HepG2 (cell line): ENCODE data around the gene NDE1. TPM values are rescaled to one million over a fixed set of nuclear protein-coding genes. Genes with fewer than 3 reads are reported as not detected.

Experiments used
- ATAC-seq: fragments of 200-7000 bp; cut with Tn5 transposase; 3 replicates; pipeline ENCODE4 v1.9.1; 2020; ENCODE audit warnings: mild to moderate bottlenecking, moderate library complexity
- BruUV-seq: library from RNA; stranded (reverse); fragments of 400-500 nt; replicated peaks from 2 replicates; lab custom pipeline; 2021; lab: Mats Ljungman, UMichigan
- CTCF ChIA-PET: fragments of 300-600 bp; formaldehyde crosslinking; extraction: SDS; loops from one replicate; lab custom pipeline; 2021; ENCODE audit warnings: low total read pairs, inconsistent platforms, low intra/inter-chr PET ratio; lab: Yijun Ruan, JAX
- POLR2A ChIA-PET: fragments of 350-600 bp; sonication (Branson Sonifier 250); formaldehyde crosslinking; loops from one replicate; lab custom pipeline; 2020; ENCODE audit warnings: antibody characterized with exemption, inconsistent platforms; lab: Yijun Ruan, JAX
- DNase-seq: peaks from one replicate; pipeline ENCODE4 v3.0.0-alpha.2; 2015; ENCODE audit warnings: low spot score
- FAIRE-seq: peaks from 3 replicates; lab custom pipeline; 2011; peaks lifted over from hg19 to GRCh38; lab: Jason Lieb, UNC
- H2AFZ ChIP-seq: one replicate; pipeline ENCODE4 v1.6.1; 2011; ENCODE audit warnings: low read length, inconsistent platforms
- H3K27ac ChIP-seq: fragments of 300-600 bp; 3 replicates; pipeline ENCODE4 v1.8.0; 2011; ENCODE audit warnings: mixed run types, mild to moderate bottlenecking, mixed read lengths, low read length, inconsistent platforms; ENCODE audit not compliant: insufficient read depth; ENCODE audit errors: extremely low read length
- H3K27me3 ChIP-seq, 2 experiments: fragments of 200-600 bp in 1 of 2; 2 replicates in 1 of 2; 3 replicates in 1 of 2; pipeline versions ENCODE4 v1.6.0 to v1.8.0; 2011; ENCODE audit warnings: low read length in 2 of 2, mild to moderate bottlenecking in 2 of 2, moderate library complexity in 2 of 2, inconsistent platforms in 1 of 2; ENCODE audit not compliant: insufficient read depth in 2 of 2, control insufficient read depth in 1 of 2
- H3K36me3 ChIP-seq, 2 experiments: fragments of 200-600 bp in 1 of 2; replicated peaks in 1 of 2; 2 replicates in 1 of 2; 3 replicates in 1 of 2; pipeline versions ENCODE4 v1.5.1 to v1.8.0; 2011; ENCODE audit warnings: low read length in 2 of 2, inconsistent platforms in 1 of 2; ENCODE audit not compliant: insufficient read depth in 2 of 2, control insufficient read depth in 1 of 2
- H3K4me1 ChIP-seq: 2 replicates; pipeline ENCODE4 v1.5.1; 2012; ENCODE audit warnings: low read length, inconsistent platforms; ENCODE audit not compliant: insufficient read depth
- H3K4me2 ChIP-seq: 2 replicates; pipeline ENCODE4 v1.6.0; 2011; ENCODE audit warnings: low read depth, low read length, inconsistent platforms
- H3K4me3 ChIP-seq, 3 experiments: fragments of 200-600 bp in 1 of 3; sonication (generic), shearing (Covaris generic) in 1 of 3; replicated peaks in 1 of 3; 2 replicates each; pipeline ENCODE4 v1.5.1; 2011 to 2016; ENCODE audit warnings: low read length in 3 of 3, inconsistent platforms in 2 of 3, low read depth in 2 of 3, mild to moderate bottlenecking in 2 of 3, control low read depth in 1 of 3, mixed read lengths in 1 of 3; ENCODE audit not compliant: insufficient read depth in 1 of 3
- H3K79me2 ChIP-seq: one replicate; pipeline ENCODE4 v1.6.1; 2011; ENCODE audit warnings: low read length, inconsistent platforms; ENCODE audit not compliant: insufficient read depth
- H3K9ac ChIP-seq: 2 replicates; pipeline ENCODE4 v1.6.0; 2011; ENCODE audit warnings: mild to moderate bottlenecking, low read depth, low read length, inconsistent platforms; ENCODE audit not compliant: insufficient read depth
- H3K9me3 ChIP-seq: 2 replicates; pipeline ENCODE4 v1.5.1; 2012; ENCODE audit warnings: mild to moderate bottlenecking, low read length
- H4K20me1 ChIP-seq: 2 replicates; pipeline ENCODE4 v1.6.0; 2011; ENCODE audit warnings: inconsistent platforms, mild to moderate bottlenecking, low read length, moderate library complexity; ENCODE audit not compliant: insufficient read depth
- PLRG1 ChIP-seq: fragments of 450-650 bp; conservative IDR thresholded peaks from 2 replicates; pipeline ENCODE4 v1.6.1; 2016
- RBM22 ChIP-seq: fragments of 200-400 bp; formaldehyde crosslinking; optimal IDR thresholded peaks from 2 replicates; pipeline ENCODE3; 2017; ENCODE audit warnings: mild to moderate bottlenecking, low read length, moderate library complexity
- SP4 ChIP-seq: sonication (generic); formaldehyde crosslinking; IDR thresholded peaks from 2 replicates; pipeline ENCODE4 v1.8.1; 2023; ENCODE audit warnings: mild to moderate bottlenecking, missing genetic modification reagents
- SRF ChIP-seq: IDR thresholded peaks from 2 replicates; pipeline ENCODE4 v1.6.1; 2011; ENCODE audit warnings: mild to moderate bottlenecking, low read depth, low read length, moderate library complexity
- ZFP1 ChIP-seq: IDR thresholded peaks from 2 replicates; pipeline ENCODE4 v1.6.1; 2016
- ZMYM3 ChIP-seq: sonication (generic); formaldehyde crosslinking; IDR thresholded peaks from 2 replicates; pipeline ENCODE4 v1.5.1; 2020; ENCODE audit warnings: mild to moderate bottlenecking, missing genetic modification reagents
- ZNF598 ChIP-seq: sonication (generic); formaldehyde crosslinking; IDR thresholded peaks from 2 replicates; pipeline ENCODE4 v1.5.1; 2020; ENCODE audit warnings: mild to moderate bottlenecking, missing genetic modification reagents, borderline replicate concordance
- ZNF629 ChIP-seq: sonication (generic); formaldehyde crosslinking; conservative IDR thresholded peaks from 2 replicates; pipeline ENCODE4 v1.5.0; 2020; ENCODE audit warnings: missing genetic modification reagents
- ZNF790 ChIP-seq: sonication (generic); formaldehyde crosslinking; IDR thresholded peaks from 2 replicates; pipeline ENCODE4 v1.8.0; 2022; ENCODE audit warnings: missing genetic modification reagents, mild to moderate bottlenecking, borderline replicate concordance
- WGBS: methylation state at CpG from one replicate; pipeline ENCODE4 v1.1.6; 2017; ENCODE audit warnings: low lambda C conversion rate; 5-methylcytosine and 5-hydroxymethylcytosine counted together
- in situ Hi-C: cut with HindIII; loops from 2 replicates; pipeline ENCODE4 v1.10.0; 2017; ENCODE audit warnings: low pct_unique_long_range_greater_than_20kb; ENCODE audit not compliant: extremely low pct_ligation_motif_present
- intact Hi-C: fragments of 100-400 bp; cut with micrococcal nuclease; formaldehyde crosslinking; loops from one replicate; pipeline ENCODE4 v1.10.0; 2022; ENCODE audit not compliant: unreplicated experiment
- polyA plus RNA-seq, 8 experiments: library from polyadenylated mRNA; depleted of rRNA in 3 of 8; stranded (reverse) in 7 of 8; unstranded in 1 of 8; fragments of >200 nt; fragmentation: Illumina TruSeq in 4 of 8; extraction: Trizol in 4 of 8; gene quantifications; 2 replicates each; pipeline versions ENCODE4 v1.2.1 to v1.2.3, GENCODE V29; 2011 to 2016; ENCODE audit warnings: low read depth in 4 of 8, missing spikeins in 1 of 8, mixed read lengths in 1 of 8; ENCODE audit not compliant: insufficient read depth in 1 of 8
- total RNA-seq, 5 experiments: library from RNA; depleted of rRNA; stranded (reverse); fragments of >200 nt; fragmentation: Illumina TruSeq; extraction: Trizol; gene quantifications; 2 replicates each; pipeline ENCODE4 v1.2.3, GENCODE V29; 2016; ENCODE audit warnings: low read depth in 1 of 5
- TF ChIP-seq, protein P1 (sequence below): sonication (generic); formaldehyde crosslinking; IDR thresholded peaks from 2 replicates; pipeline ENCODE4 v1.8.0; 2022; ENCODE audit warnings: mild to moderate bottlenecking, missing genetic modification reagents, moderate library complexity
- TF ChIP-seq, protein P2 (sequence below): sonication (generic); formaldehyde crosslinking; IDR thresholded peaks from 2 replicates; pipeline ENCODE4 v1.4.0; 2020; ENCODE audit warnings: missing genetic modification reagents
- TF ChIP-seq, protein P3 (sequence below): sonication (generic); formaldehyde crosslinking; IDR thresholded peaks from 2 replicates; pipeline ENCODE4 v1.4.0; 2020; ENCODE audit warnings: missing genetic modification reagents

Gene NDE1
- total and polyA plus RNA-seq, 2 of the 13 experiments (the other 11 are each of a cell fraction or from before 2014, with no cell fraction given) = 40.9 to 72.5 TPM

DNA sequence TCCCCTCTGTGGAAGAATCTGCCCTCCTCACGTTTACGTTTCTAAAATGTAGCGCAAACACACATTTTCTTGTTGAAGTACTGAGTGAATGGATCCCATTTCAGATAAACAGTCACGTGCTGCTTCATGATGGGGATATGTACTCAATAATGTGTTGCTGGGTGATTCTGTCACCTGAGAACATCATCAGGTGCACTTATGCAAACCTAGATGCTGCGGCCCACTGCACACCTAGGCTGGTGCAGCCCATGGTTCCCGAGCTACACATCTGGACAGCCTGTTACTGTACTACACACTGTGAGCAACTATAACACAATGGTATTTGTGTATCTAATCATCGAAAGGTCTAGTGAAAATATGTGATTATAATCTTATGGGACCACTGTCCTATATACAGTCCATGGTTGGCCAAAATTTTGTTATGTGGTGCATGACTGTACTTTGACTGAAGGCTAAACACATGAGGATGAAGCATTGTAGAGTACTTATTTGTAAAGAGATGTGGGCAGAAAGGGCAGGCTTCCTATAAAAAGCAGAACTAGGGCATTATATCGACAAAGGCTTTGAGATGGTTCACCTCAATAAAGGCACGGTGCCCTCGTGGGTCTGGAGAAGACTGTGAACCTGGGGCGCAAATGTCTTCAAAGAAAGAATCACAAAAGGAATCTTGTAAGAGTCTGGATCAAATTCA, 33.4 kb upstream of the NDE1 start:
- H2AFZ ChIP-seq = no peak overlapping the region
- in situ Hi-C loops = no loop called here
- H3K36me3 ChIP-seq = peaks cover 37 to 73% of the 10 kb centered on the region in 2 experiments
- DNase-seq (no peak), ATAC-seq (no peak), FAIRE-seq (no peak)
- CTCF ChIA-PET = no interaction called here
- no TSS peak for BruUV-seq
- no peaks in the 10 kb centered on the region for H3K79me2 ChIP-seq
- no peaks in the 10 kb centered on the region for H3K27me3 ChIP-seq
- intact Hi-C loops = no loop called here
- no peaks in the 10 kb centered on the region for H4K20me1 ChIP-seq
- POLR2A ChIA-PET = interaction anchor here (3.0 kb wide), 1 partner anchor 25 kb away, joined by 23 read pairs; the partner anchor contains the start of gene MARF1
- peak overlapping the region; percentile 69 for H3K27ac ChIP-seq
- peaks cover 42% of the 10 kb centered on the region for H3K4me1 ChIP-seq
- no peak overlapping the region for H3K4me3 ChIP-seq
- no peak overlapping the region for H3K9ac ChIP-seq
- TF ChIP-seq ZNF598 (CRISPR knock-in tag) = 0 out of 2 replicates have a peak, but pooled peaks have one; percentile 51
- no peak for TF ChIP-seq RBM22
- TF ChIP-seq, protein P1, sequence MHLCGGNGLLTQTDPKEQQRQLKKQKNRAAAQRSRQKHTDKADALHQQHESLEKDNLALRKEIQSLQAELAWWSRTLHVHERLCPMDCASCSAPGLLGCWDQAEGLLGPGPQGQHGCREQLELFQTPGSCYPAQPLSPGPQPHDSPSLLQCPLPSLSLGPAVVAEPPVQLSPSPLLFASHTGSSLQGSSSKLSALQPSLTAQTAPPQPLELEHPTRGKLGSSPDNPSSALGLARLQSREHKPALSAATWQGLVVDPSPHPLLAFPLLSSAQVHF (CRISPR knock-in tag) = 0 out of 2 replicates have a peak, but pooled peaks have one; percentile 27
- TF ChIP-seq ZFP1 = no peak
- H3K4me2 ChIP-seq = no peak overlapping the region
- no peaks in the 10 kb centered on the region for H3K9me3 ChIP-seq
- 95% methylated on average over 11 of the region's 11 CpGs for WGBS

DNA sequence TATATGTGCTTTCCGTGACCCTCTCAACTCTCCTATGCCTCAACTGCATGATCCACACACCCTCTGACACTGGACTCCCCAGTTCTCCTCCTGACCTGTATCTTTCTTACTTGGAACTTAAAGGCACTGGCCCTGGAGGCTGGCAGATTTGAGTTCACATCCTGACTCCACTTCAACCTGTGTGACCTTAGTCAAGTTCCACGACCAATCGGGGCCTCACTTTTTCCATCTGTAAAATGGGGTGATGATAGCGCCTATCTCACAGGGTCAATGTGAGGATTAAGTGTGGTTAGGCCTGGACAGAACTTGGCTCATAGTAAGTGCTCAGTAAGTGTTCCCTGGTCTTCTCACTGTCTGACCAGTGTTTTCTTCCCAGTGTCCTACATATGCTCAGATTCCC, 32.1 kb upstream of the NDE1 start:
- H3K4me1 ChIP-seq = peaks cover 30% of the 10 kb centered on the region
- no peaks in the 10 kb centered on the region for H3K9me3 ChIP-seq
- in situ Hi-C loops (no loop called here), intact Hi-C loops (no loop called here)
- no peak for DNase-seq
- POLR2A ChIA-PET = no interaction called here
- no peak for ATAC-seq
- H4K20me1 ChIP-seq = no peaks in the 10 kb centered on the region
- no peaks in the 10 kb centered on the region for H3K27me3 ChIP-seq
- WGBS = 92% methylated on average over 4 of the region's 4 CpGs
- no peaks in the 10 kb centered on the region for H3K79me2 ChIP-seq
- no peak overlapping the region for H3K9ac ChIP-seq
- no peak overlapping the region for H2AFZ ChIP-seq
- no TSS peak for BruUV-seq
- no peak overlapping the region for H3K4me2 ChIP-seq
- no peak overlapping the region for H3K4me3 ChIP-seq
- H3K36me3 ChIP-seq = peaks cover 43 to 75% of the 10 kb centered on the region in 2 experiments
- CTCF ChIA-PET = no interaction called here
- no peak overlapping the region for H3K27ac ChIP-seq
- no peak for FAIRE-seq
- TF ChIP-seq, protein P2, sequence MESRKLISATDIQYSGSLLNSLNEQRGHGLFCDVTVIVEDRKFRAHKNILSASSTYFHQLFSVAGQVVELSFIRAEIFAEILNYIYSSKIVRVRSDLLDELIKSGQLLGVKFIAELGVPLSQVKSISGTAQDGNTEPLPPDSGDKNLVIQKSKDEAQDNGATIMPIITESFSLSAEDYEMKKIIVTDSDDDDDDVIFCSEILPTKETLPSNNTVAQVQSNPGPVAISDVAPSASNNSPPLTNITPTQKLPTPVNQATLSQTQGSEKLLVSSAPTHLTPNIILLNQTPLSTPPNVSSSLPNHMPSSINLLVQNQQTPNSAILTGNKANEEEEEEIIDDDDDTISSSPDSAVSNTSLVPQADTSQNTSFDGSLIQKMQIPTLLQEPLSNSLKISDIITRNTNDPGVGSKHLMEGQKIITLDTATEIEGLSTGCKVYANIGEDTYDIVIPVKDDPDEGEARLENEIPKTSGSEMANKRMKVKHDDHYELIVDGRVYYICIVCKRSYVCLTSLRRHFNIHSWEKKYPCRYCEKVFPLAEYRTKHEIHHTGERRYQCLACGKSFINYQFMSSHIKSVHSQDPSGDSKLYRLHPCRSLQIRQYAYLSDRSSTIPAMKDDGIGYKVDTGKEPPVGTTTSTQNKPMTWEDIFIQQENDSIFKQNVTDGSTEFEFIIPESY (CRISPR knock-in tag) = 0 out of 2 replicates have a peak, but pooled peaks have one; percentile 42
- TF ChIP-seq SRF (no peak), ZNF629 (CRISPR knock-in tag) (peak; percentile 92), ZNF790 (CRISPR knock-in tag) (0 out of 2 replicates have a peak, but pooled peaks have one; percentile 29), SP4 (CRISPR knock-in tag) (0 out of 2 replicates have a peak, but pooled peaks have one; percentile 30), ZMYM3 (CRISPR knock-in tag) (peak; percentile 72), PLRG1 (no peak)
- TF ChIP-seq, protein P3, sequence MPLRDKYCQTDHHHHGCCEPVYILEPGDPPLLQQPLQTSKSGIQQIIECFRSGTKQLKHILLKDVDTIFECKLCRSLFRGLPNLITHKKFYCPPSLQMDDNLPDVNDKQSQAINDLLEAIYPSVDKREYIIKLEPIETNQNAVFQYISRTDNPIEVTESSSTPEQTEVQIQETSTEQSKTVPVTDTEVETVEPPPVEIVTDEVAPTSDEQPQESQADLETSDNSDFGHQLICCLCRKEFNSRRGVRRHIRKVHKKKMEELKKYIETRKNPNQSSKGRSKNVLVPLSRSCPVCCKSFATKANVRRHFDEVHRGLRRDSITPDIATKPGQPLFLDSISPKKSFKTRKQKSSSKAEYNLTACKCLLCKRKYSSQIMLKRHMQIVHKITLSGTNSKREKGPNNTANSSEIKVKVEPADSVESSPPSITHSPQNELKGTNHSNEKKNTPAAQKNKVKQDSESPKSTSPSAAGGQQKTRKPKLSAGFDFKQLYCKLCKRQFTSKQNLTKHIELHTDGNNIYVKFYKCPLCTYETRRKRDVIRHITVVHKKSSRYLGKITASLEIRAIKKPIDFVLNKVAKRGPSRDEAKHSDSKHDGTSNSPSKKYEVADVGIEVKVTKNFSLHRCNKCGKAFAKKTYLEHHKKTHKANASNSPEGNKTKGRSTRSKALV (CRISPR knock-in tag) = no peak
- TF ChIP-seq, all 625 proteins: peak for 5
